HG03159 (cell line): ENCODE data around the gene ZFX.

Experiments
- ATAC-seq: cut with Tn5 transposase; IDR thresholded peaks from one replicate; pipeline ENCODE4 v1.9.1; 2021; ENCODE audit warnings: mild to moderate bottlenecking, moderate library complexity; ENCODE audit not compliant: unreplicated experiment

Gene ZFX

GRCh38 chrX:24198101-24198500, 48.6 kb downstream of the ZFX start:
- no peak for ATAC-seq

- no peak for ATAC-seq
Measured at GRCh38 chrX:24200133-24200532, 50.6 kb downstream of the ZFX start.

- ATAC-seq, result no peak
Measured at GRCh38 chrX:24201216-24201615, 51.7 kb downstream of the ZFX start.

- no peak for ATAC-seq
Measured at GRCh38 chrX:24202465-24203031, 53.0 kb downstream of the ZFX start.

- no peak for ATAC-seq
Measured at GRCh38 chrX:24203072-24203808, 53.7 kb downstream of the ZFX start.

- ATAC-seq, result no peak
Measured at GRCh38 chrX:24204331-24204730, 54.8 kb downstream of the ZFX start.

GRCh38 chrX:24204958-24205357, 55.4 kb downstream of the ZFX start:
- no peak for ATAC-seq

- ATAC-seq, result no peak
Measured at GRCh38 chrX:24207826-24208225, 58.3 kb downstream of the ZFX start.

GRCh38 chrX:24208496-24209240, 59.1 kb downstream of the ZFX start:
- no peak for ATAC-seq

GRCh38 chrX:24210190-24210589, 60.7 kb downstream of the ZFX start:
- ATAC-seq, result no peak

GRCh38 chrX:24214568-24214967, 65.0 kb downstream of the ZFX start:
- no peak for ATAC-seq

- no peak for ATAC-seq
Measured at GRCh38 chrX:24215272-24215671, 65.7 kb downstream of the ZFX start.

GRCh38 chrX:24216037-24216436, 66.5 kb downstream of the ZFX start:
- no peak for ATAC-seq

- ATAC-seq, result no peak
Measured at GRCh38 chrX:24216827-24217226, 67.3 kb downstream of the ZFX start.

- no peak for ATAC-seq
Measured at GRCh38 chrX:24219320-24219719, 69.8 kb downstream of the ZFX start.

GRCh38 chrX:24221872-24222271, 72.3 kb downstream of the ZFX start:
- no peak for ATAC-seq

- no peak for ATAC-seq
Measured at GRCh38 chrX:24225265-24225664, 75.7 kb downstream of the ZFX start.

- ATAC-seq, result no peak
Measured at GRCh38 chrX:24226176-24226575, 76.6 kb downstream of the ZFX start.

GRCh38 chrX:24228596-24228995, 79.1 kb downstream of the ZFX start:
- ATAC-seq, result no peak

GRCh38 chrX:24229400-24229879, 79.9 kb downstream of the ZFX start:
- ATAC-seq, result no peak

- no peak for ATAC-seq
Measured at GRCh38 chrX:24229976-24230375, 80.4 kb downstream of the ZFX start.

GRCh38 chrX:24231131-24231540, 81.6 kb downstream of the ZFX start:
- no peak for ATAC-seq
